HepG2 (cell line): ENCODE measurements around the gene CCDC197. TPM values are rescaled to one million over a fixed set of nuclear protein-coding genes. Genes with fewer than 3 reads are reported as not detected.

ENCODE experiments used
- ATAC-seq: fragments of 200-7000 bp; cut with Tn5 transposase; 3 replicates; pipeline ENCODE4 v1.9.1; 2020; ENCODE audit warnings: mild to moderate bottlenecking, moderate library complexity
- BruUV-seq: library from RNA; stranded (reverse); fragments of 400-500 nt; replicated peaks from 2 replicates; lab custom pipeline; 2021; lab: Mats Ljungman, UMichigan
- CTCF ChIA-PET: fragments of 300-600 bp; formaldehyde crosslinking; extraction: SDS; loops from one replicate; lab custom pipeline; 2021; ENCODE audit warnings: low total read pairs, inconsistent platforms, low intra/inter-chr PET ratio; lab: Yijun Ruan, JAX
- POLR2A ChIA-PET: fragments of 350-600 bp; sonication (Branson Sonifier 250); formaldehyde crosslinking; loops from one replicate; lab custom pipeline; 2020; ENCODE audit warnings: antibody characterized with exemption, inconsistent platforms; lab: Yijun Ruan, JAX
- DNase-seq: peaks from one replicate; pipeline ENCODE4 v3.0.0-alpha.2; 2015; ENCODE audit warnings: low spot score
- FAIRE-seq: peaks from 3 replicates; lab custom pipeline; 2011; peaks lifted over from hg19 to GRCh38; lab: Jason Lieb, UNC
- H2AFZ ChIP-seq: one replicate; pipeline ENCODE4 v1.6.1; 2011; ENCODE audit warnings: low read length, inconsistent platforms
- H3K27ac ChIP-seq: fragments of 300-600 bp; 3 replicates; pipeline ENCODE4 v1.8.0; 2011; ENCODE audit warnings: mixed run types, mild to moderate bottlenecking, mixed read lengths, low read length, inconsistent platforms; ENCODE audit not compliant: insufficient read depth; ENCODE audit errors: extremely low read length
- H3K27me3 ChIP-seq, 2 experiments: fragments of 200-600 bp in 1 of 2; 2 replicates in 1 of 2; 3 replicates in 1 of 2; pipeline versions ENCODE4 v1.6.0 to v1.8.0; 2011; ENCODE audit warnings: low read length in 2 of 2, mild to moderate bottlenecking in 2 of 2, moderate library complexity in 2 of 2, inconsistent platforms in 1 of 2; ENCODE audit not compliant: insufficient read depth in 2 of 2, control insufficient read depth in 1 of 2
- H3K36me3 ChIP-seq, 2 experiments: fragments of 200-600 bp in 1 of 2; replicated peaks in 1 of 2; 2 replicates in 1 of 2; 3 replicates in 1 of 2; pipeline versions ENCODE4 v1.5.1 to v1.8.0; 2011; ENCODE audit warnings: low read length in 2 of 2, inconsistent platforms in 1 of 2; ENCODE audit not compliant: insufficient read depth in 2 of 2, control insufficient read depth in 1 of 2
- H3K4me1 ChIP-seq: 2 replicates; pipeline ENCODE4 v1.5.1; 2012; ENCODE audit warnings: low read length, inconsistent platforms; ENCODE audit not compliant: insufficient read depth
- H3K4me2 ChIP-seq: 2 replicates; pipeline ENCODE4 v1.6.0; 2011; ENCODE audit warnings: low read depth, low read length, inconsistent platforms
- H3K4me3 ChIP-seq, 3 experiments: fragments of 200-600 bp in 1 of 3; sonication (generic), shearing (Covaris generic) in 1 of 3; replicated peaks in 1 of 3; 2 replicates each; pipeline ENCODE4 v1.5.1; 2011 to 2016; ENCODE audit warnings: low read length in 3 of 3, inconsistent platforms in 2 of 3, low read depth in 2 of 3, mild to moderate bottlenecking in 2 of 3, control low read depth in 1 of 3, mixed read lengths in 1 of 3; ENCODE audit not compliant: insufficient read depth in 1 of 3
- H3K79me2 ChIP-seq: one replicate; pipeline ENCODE4 v1.6.1; 2011; ENCODE audit warnings: low read length, inconsistent platforms; ENCODE audit not compliant: insufficient read depth
- H3K9ac ChIP-seq: 2 replicates; pipeline ENCODE4 v1.6.0; 2011; ENCODE audit warnings: mild to moderate bottlenecking, low read depth, low read length, inconsistent platforms; ENCODE audit not compliant: insufficient read depth
- H3K9me3 ChIP-seq: 2 replicates; pipeline ENCODE4 v1.5.1; 2012; ENCODE audit warnings: mild to moderate bottlenecking, low read length
- H4K20me1 ChIP-seq: 2 replicates; pipeline ENCODE4 v1.6.0; 2011; ENCODE audit warnings: inconsistent platforms, mild to moderate bottlenecking, low read length, moderate library complexity; ENCODE audit not compliant: insufficient read depth
- SIX4 ChIP-seq: sonication (generic); formaldehyde crosslinking; IDR thresholded peaks from 2 replicates; pipeline ENCODE4 v1.4.0; 2020; ENCODE audit warnings: missing genetic modification reagents
- ZNF674 ChIP-seq: sonication (generic); formaldehyde crosslinking; IDR thresholded peaks from 2 replicates; pipeline ENCODE4 v1.5.0; 2020; ENCODE audit warnings: low read depth, mild to moderate bottlenecking, missing genetic modification reagents
- WGBS: methylation state at CpG from one replicate; pipeline ENCODE4 v1.1.6; 2017; ENCODE audit warnings: low lambda C conversion rate; 5-methylcytosine and 5-hydroxymethylcytosine counted together
- in situ Hi-C: cut with HindIII; loops from 2 replicates; pipeline ENCODE4 v1.10.0; 2017; ENCODE audit warnings: low pct_unique_long_range_greater_than_20kb; ENCODE audit not compliant: extremely low pct_ligation_motif_present
- intact Hi-C: fragments of 100-400 bp; cut with micrococcal nuclease; formaldehyde crosslinking; loops from one replicate; pipeline ENCODE4 v1.10.0; 2022; ENCODE audit not compliant: unreplicated experiment
- polyA plus RNA-seq, 8 experiments: library from polyadenylated mRNA; depleted of rRNA in 3 of 8; stranded (reverse) in 7 of 8; unstranded in 1 of 8; fragments of >200 nt; fragmentation: Illumina TruSeq in 4 of 8; extraction: Trizol in 4 of 8; gene quantifications; 2 replicates each; pipeline versions ENCODE4 v1.2.1 to v1.2.3, GENCODE V29; 2011 to 2016; ENCODE audit warnings: low read depth in 4 of 8, missing spikeins in 1 of 8, mixed read lengths in 1 of 8; ENCODE audit not compliant: insufficient read depth in 1 of 8
- total RNA-seq, 5 experiments: library from RNA; depleted of rRNA; stranded (reverse); fragments of >200 nt; fragmentation: Illumina TruSeq; extraction: Trizol; gene quantifications; 2 replicates each; pipeline ENCODE4 v1.2.3, GENCODE V29; 2016; ENCODE audit warnings: low read depth in 1 of 5
- TF ChIP-seq, protein P1 (sequence below): sonication (generic); formaldehyde crosslinking; IDR thresholded peaks from 2 replicates; pipeline ENCODE4 v1.8.1; 2023; ENCODE audit warnings: mild to moderate bottlenecking, missing genetic modification reagents
- TF ChIP-seq, protein P2 (sequence below): IDR thresholded peaks from 2 replicates; pipeline ENCODE4 v1.6.1; 2012; ENCODE audit warnings: inconsistent platforms
- TF ChIP-seq, protein P3 (sequence below): IDR thresholded peaks from 2 replicates; pipeline ENCODE4 v1.6.1; 2016; ENCODE audit warnings: mild to moderate bottlenecking, missing biosample characterization, missing genetic modification reagents

The CCDC197 gene
- total and polyA plus RNA-seq, 2 of the 13 experiments (the other 11 are each of a cell fraction or from before 2014, with no cell fraction given) = 0.11 to 0.13 TPM

DNA sequence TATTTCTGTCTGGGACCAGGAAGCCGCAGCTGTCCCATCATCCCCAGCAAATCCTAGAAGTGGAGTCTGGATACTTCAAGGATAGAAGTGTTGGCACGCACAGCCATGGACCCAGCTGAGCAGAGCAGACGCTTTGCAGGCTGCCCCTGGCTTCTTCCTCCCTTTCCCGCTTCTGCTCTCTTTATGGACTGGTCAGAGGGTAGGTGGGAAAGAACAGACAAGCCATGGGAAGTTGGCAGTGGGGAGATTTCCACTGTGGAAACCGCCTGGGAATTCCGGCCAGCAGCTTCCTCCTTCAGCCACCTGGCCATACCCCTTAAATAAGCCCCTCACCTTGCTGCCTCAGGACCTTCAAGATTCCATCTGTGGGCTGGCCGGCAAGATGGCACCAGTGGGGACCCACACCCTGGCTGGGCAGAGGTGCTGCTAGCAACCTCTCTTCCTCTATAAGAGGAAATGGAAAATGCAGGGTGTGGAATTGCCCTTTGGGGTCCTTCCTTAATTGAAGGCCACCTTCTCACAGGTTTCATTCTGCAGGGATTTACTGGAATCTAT, 49.7 kb downstream of the CCDC197 start:
- H3K4me2 ChIP-seq = no peak overlapping the region
- no peaks in the 10 kb centered on the region for H3K9me3 ChIP-seq
- peaks cover 29% of the 10 kb centered on the region for H3K4me1 ChIP-seq
- WGBS = 81% methylated on average over 7 of the region's 7 CpGs
- H3K36me3 ChIP-seq = peaks cover 21 to 55% of the 10 kb centered on the region in 2 experiments
- no peak overlapping the region for H3K9ac ChIP-seq
- intact Hi-C loops = no loop called here
- no peaks in the 10 kb centered on the region for H3K79me2 ChIP-seq
- no peak overlapping the region for H3K27ac ChIP-seq
- in situ Hi-C loops = no loop called here
- no peaks in the 10 kb centered on the region for H4K20me1 ChIP-seq
- DNase-seq (no peak), ATAC-seq (no peak), FAIRE-seq (no peak)
- TF ChIP-seq, protein P1, sequence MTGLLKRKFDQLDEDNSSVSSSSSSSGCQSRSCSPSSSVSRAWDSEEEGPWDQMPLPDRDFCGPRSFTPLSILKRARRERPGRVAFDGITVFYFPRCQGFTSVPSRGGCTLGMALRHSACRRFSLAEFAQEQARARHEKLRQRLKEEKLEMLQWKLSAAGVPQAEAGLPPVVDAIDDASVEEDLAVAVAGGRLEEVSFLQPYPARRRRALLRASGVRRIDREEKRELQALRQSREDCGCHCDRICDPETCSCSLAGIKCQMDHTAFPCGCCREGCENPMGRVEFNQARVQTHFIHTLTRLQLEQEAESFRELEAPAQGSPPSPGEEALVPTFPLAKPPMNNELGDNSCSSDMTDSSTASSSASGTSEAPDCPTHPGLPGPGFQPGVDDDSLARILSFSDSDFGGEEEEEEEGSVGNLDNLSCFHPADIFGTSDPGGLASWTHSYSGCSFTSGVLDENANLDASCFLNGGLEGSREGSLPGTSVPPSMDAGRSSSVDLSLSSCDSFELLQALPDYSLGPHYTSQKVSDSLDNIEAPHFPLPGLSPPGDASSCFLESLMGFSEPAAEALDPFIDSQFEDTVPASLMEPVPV (CRISPR knock-in tag) = no peak
- TF ChIP-seq ZNF674 (CRISPR knock-in tag) = no peak
- TF ChIP-seq, protein P2, sequence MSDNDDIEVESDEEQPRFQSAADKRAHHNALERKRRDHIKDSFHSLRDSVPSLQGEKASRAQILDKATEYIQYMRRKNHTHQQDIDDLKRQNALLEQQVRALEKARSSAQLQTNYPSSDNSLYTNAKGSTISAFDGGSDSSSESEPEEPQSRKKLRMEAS = no peak
- CTCF ChIA-PET = no interaction called here
- no peaks in the 10 kb centered on the region for H3K27me3 ChIP-seq
- no peak overlapping the region for H3K4me3 ChIP-seq
- BruUV-seq = no TSS peak
- H2AFZ ChIP-seq = no peak overlapping the region
- POLR2A ChIA-PET = interaction anchor here (1.2 kb wide), 1 partner anchor 19 kb away, joined by 4 read pairs; no protein-coding TSS in a partner anchor

DNA sequence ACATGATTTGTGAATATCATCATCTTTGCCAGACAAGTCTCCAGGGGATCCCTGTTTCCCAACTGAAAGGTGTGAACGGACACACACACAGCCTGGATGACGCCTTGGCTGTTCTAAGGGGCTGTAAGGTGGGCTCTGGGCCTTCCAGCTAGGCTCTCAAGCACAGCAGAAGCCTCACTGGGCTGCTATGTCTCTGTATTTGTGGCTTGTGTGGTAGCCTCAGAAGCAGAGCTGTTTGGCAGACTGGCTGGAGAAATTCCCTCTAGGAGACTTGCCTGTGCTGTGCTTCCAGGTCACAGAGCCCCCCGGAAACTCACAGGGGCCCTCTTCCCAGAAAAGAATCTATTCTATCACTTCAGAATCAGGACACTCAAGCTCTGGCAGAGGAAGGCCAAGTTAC, 50.5 kb downstream of the CCDC197 start:
- 67% methylated on average over 1 of the region's 3 CpGs for WGBS
- Histone ChIP-seq H3K27me3 (no peaks in the 10 kb centered on the region), H3K27ac (no peak overlapping the region), H2AFZ (no peak overlapping the region), H3K4me2 (no peak overlapping the region), H3K79me2 (no peaks in the 10 kb centered on the region), H3K36me3 (peaks cover 26 to 63% of the 10 kb centered on the region in 2 experiments), H3K9me3 (no peaks in the 10 kb centered on the region), H3K9ac (no peak overlapping the region), H3K4me1 (peaks cover 20% of the 10 kb centered on the region), H3K4me3 (no peak overlapping the region), H4K20me1 (no peaks in the 10 kb centered on the region)
- no peak for TF ChIP-seq SIX4
- TF ChIP-seq, protein P3, sequence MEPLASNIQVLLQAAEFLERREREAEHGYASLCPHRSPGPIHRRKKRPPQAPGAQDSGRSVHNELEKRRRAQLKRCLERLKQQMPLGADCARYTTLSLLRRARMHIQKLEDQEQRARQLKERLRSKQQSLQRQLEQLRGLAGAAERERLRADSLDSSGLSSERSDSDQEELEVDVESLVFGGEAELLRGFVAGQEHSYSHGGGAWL (CRISPR knock-in tag) = no peak
- no TSS peak for BruUV-seq
- POLR2A ChIA-PET = no interaction called here
- CTCF ChIA-PET = no interaction called here
- intact Hi-C loops = no loop called here
- in situ Hi-C loops = no loop called here
- ATAC-seq (no peak), FAIRE-seq (no peak), DNase-seq (no peak)
